ENCODE measurements around the gene IGF1R.

The IGF1R gene

GRCh38 chr15:98745179-98745578, 96.8 kb downstream of the IGF1R start:
- DNase-seq (ENCODE audit: low read depth in 2 of 2) = no peak
- no peak overlapping the region for H3K4me3 ChIP-seq (replicated peaks in 1 of 2; ENCODE audit: low read depth in 2 of 2, low read length in 2 of 2)
- TF ChIP-seq CTCF (IDR thresholded peaks at IDR 0.05; ENCODE audit: low read depth, low read length) = no peak

- no peak for TF ChIP-seq CTCF (IDR thresholded peaks at IDR 0.05; ENCODE audit: low read depth, low read length)
- H3K4me3 ChIP-seq (replicated peaks in 1 of 2; ENCODE audit: low read depth in 2 of 2, low read length in 2 of 2) = no peak overlapping the region
- DNase-seq (ENCODE audit: low read depth in 2 of 2) = peak in 1 of 2 donors; percentile 19
Observed at GRCh38 chr15:98745650-98746374, 97.5 kb downstream of the IGF1R start.

- no peak overlapping the region for H3K4me3 ChIP-seq (replicated peaks in 1 of 2; ENCODE audit: low read depth in 2 of 2, low read length in 2 of 2)
- DNase-seq (ENCODE audit: low read depth in 2 of 2) = no peak
- no peak for TF ChIP-seq CTCF (IDR thresholded peaks at IDR 0.05; ENCODE audit: low read depth, low read length)
Observed at GRCh38 chr15:98746375-98747155, 98.2 kb downstream of the IGF1R start.

- no peak for TF ChIP-seq CTCF (IDR thresholded peaks at IDR 0.05; ENCODE audit: low read depth, low read length)
- no peak overlapping the region for H3K4me3 ChIP-seq (replicated peaks in 1 of 2; ENCODE audit: low read depth in 2 of 2, low read length in 2 of 2)
- no peak for DNase-seq (ENCODE audit: low read depth in 2 of 2)
Observed at GRCh38 chr15:98751767-98752166, 103.4 kb downstream of the IGF1R start.

- H3K4me3 ChIP-seq (replicated peaks in 1 of 2; ENCODE audit: low read depth in 2 of 2, low read length in 2 of 2) = peak overlapping the region; percentile 6 to 41
- DNase-seq (ENCODE audit: low read depth in 2 of 2) = peak; percentile 48 to 53
- no peak for TF ChIP-seq CTCF (IDR thresholded peaks at IDR 0.05; ENCODE audit: low read depth, low read length)
Observed at GRCh38 chr15:98753726-98754656, 105.7 kb downstream of the IGF1R start.

GRCh38 chr15:98754657-98755022, 106.3 kb downstream of the IGF1R start:
- no peak for TF ChIP-seq CTCF (IDR thresholded peaks at IDR 0.05; ENCODE audit: low read depth, low read length)
- H3K4me3 ChIP-seq (replicated peaks in 1 of 2; ENCODE audit: low read depth in 2 of 2, low read length in 2 of 2) = peak overlapping the region in 1 of 2 donors; percentile 41
- DNase-seq (ENCODE audit: low read depth in 2 of 2) = no peak
